ENCODE results near the gene RELT.

RELT gene

GRCh38 chr11:73389916-73390315, 13.7 kb downstream of the RELT start:
- Histone ChIP-seq H3K4me3 (ENCODE audit: low read depth in 1 of 5, low read length in 5 of 5) (no peak overlapping the region), H3K27me3 (ENCODE audit: control insufficient read depth in 5 of 5, insufficient read depth in 4 of 5, low read length in 5 of 5) (no peaks in the 10 kb centered on the region), H3K27ac (ENCODE audit: low read depth, low read length) (no peak overlapping the region), H3K4me1 (ENCODE audit: control insufficient read depth in 5 of 5, insufficient read depth in 5 of 5, low read length in 5 of 5) (peaks cover 0 to 62% (median 31%) of the 10 kb centered on the region in 5 donors), H3K9me3 (ENCODE audit: control insufficient read depth in 5 of 5, low read length in 5 of 5) (no peaks in the 10 kb centered on the region), H3K36me3 (ENCODE audit: control insufficient read depth in 5 of 5, insufficient read depth in 5 of 5, low read length in 5 of 5) (peaks cover 0 to 18% (median 0%) of the 10 kb centered on the region in 5 donors), H3K9ac (ENCODE audit: low read length in 5 of 5) (no peak overlapping the region)

DNA sequence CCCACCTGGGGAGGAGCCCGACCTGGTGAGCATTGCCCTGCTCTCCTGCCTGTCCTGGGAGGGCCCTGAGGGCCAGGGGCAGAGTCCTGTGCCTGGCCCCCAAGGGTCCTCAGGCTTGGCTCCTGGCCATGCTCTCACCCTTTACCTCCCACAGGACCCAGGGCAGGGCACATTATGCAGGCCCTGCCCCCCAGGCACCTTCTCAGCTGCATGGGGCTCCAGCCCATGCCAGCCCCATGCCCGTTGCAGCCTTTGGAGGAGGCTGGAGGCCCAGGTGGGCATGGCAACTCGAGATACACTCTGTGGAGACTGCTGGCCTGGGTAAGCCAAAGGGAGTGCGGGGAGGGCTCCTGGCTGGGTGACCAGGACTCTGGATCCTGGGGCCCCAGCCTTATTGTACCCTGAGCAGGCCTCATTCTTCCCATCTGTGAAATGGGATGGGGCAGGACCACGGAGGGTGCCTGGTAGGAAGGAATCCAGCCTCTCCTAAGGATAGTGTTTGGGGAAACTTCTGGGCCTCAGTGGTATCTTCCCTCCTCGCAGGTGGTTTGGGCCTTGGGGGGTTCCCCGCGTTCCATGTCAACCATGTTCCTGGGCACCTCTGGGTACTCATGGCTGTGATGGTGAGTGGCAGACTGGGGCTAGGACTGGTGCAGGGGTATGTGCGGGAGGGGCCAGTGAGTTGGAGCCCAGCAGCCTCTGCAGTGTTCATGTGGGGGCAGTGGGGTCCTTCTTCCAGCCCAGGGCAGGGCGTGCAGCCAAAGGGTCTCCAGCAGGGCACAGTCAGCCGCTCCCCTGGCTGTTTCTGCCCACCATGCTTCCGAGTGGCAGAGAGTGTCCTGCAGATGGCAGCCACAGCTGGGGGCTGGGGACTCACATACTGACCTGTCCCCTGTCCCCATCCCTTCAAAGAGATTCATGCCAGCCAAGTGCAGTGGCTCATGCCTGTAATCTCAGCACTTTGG, 14.7 kb downstream of the RELT start:
- Histone ChIP-seq H3K4me1 (ENCODE audit: control insufficient read depth in 5 of 5, insufficient read depth in 5 of 5, low read length in 5 of 5) (peaks cover 0 to 58% (median 31%) of the 10 kb centered on the region in 5 donors), H3K27ac (ENCODE audit: low read depth, low read length) (no peak overlapping the region), H3K4me3 (ENCODE audit: low read depth in 1 of 5, low read length in 5 of 5) (no peak overlapping the region), H3K9me3 (ENCODE audit: control insufficient read depth in 5 of 5, low read length in 5 of 5) (no peaks in the 10 kb centered on the region), H3K36me3 (ENCODE audit: control insufficient read depth in 5 of 5, insufficient read depth in 5 of 5, low read length in 5 of 5) (peaks cover 0 to 26% (median 0%) of the 10 kb centered on the region in 5 donors), H3K9ac (ENCODE audit: low read length in 5 of 5) (no peak overlapping the region), H3K27me3 (ENCODE audit: control insufficient read depth in 5 of 5, insufficient read depth in 4 of 5, low read length in 5 of 5) (no peaks in the 10 kb centered on the region)

DNA sequence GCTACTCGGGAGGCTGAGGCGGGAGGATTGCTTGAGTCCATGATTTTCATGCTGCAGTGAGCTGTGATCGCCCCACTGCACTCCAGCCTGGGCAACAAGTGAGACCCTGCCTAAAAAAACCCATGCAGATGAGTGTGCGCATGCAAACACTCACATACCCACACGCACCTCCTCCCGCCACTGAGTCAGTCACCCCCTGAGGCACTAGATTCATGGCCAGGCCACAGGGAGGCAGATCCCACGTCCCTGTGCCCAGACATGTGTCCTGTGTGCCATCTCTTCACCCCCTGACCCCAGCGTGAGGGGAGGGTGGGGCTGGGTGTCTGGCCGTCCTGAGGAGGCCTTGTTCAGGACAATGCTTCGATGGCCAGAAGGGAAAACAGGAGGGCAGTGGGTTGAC, 15.5 kb downstream of the RELT start:
- peaks cover 0 to 27% (median 0%) of the 10 kb centered on the region in 5 donors for H3K36me3 ChIP-seq (ENCODE audit: control insufficient read depth in 5 of 5, insufficient read depth in 5 of 5, low read length in 5 of 5)
- no peak overlapping the region for H3K9ac ChIP-seq (ENCODE audit: low read length in 5 of 5)

GRCh38 chr11:73392108-73393010, 16.2 kb downstream of the RELT start:
- Histone ChIP-seq H3K9ac (ENCODE audit: low read length in 5 of 5) (no peak overlapping the region), H3K27ac (ENCODE audit: low read depth, low read length) (no peak overlapping the region), H3K4me3 (ENCODE audit: low read depth in 1 of 5, low read length in 5 of 5) (no peak overlapping the region), H3K9me3 (ENCODE audit: control insufficient read depth in 5 of 5, low read length in 5 of 5) (no peaks in the 10 kb centered on the region), H3K4me1 (ENCODE audit: control insufficient read depth in 5 of 5, insufficient read depth in 5 of 5, low read length in 5 of 5) (peaks cover 0 to 50% (median 28%) of the 10 kb centered on the region in 5 donors), H3K36me3 (ENCODE audit: control insufficient read depth in 5 of 5, insufficient read depth in 5 of 5, low read length in 5 of 5) (peaks cover 0 to 33% (median 0%) of the 10 kb centered on the region in 5 donors), H3K27me3 (ENCODE audit: control insufficient read depth in 5 of 5, insufficient read depth in 4 of 5, low read length in 5 of 5) (no peaks in the 10 kb centered on the region)

More for the DNA sequence above, 15.5 kb downstream of the RELT start:
- H3K4me1 ChIP-seq (ENCODE audit: control insufficient read depth in 5 of 5, insufficient read depth in 5 of 5, low read length in 5 of 5) = peaks cover 0 to 51% (median 25%) of the 10 kb centered on the region in 5 donors
- no peak overlapping the region for H3K27ac ChIP-seq (ENCODE audit: low read depth, low read length)
- no peak overlapping the region for H3K4me3 ChIP-seq (ENCODE audit: low read depth in 1 of 5, low read length in 5 of 5)
- H3K9me3 ChIP-seq (ENCODE audit: control insufficient read depth in 5 of 5, low read length in 5 of 5) = no peaks in the 10 kb centered on the region
- no peaks in the 10 kb centered on the region for H3K27me3 ChIP-seq (ENCODE audit: control insufficient read depth in 5 of 5, insufficient read depth in 4 of 5, low read length in 5 of 5)

DNA sequence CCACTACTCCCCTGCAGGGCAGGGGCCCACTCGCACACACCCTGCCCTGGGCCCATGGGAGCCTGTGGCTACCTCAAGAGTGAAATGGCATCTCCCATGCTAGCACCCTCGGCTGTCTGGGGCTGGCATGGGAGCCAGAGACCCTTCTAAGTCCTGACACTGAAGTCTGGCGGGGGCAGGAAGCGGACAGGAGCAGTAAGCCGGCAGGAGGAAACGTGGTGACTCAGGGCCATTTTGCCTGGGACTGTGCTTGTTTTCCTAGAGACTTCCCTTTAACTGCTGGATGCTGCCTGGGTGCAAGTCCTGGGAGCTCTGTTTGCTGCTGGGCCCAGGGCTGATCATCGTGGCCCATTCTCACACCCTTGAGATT, 16.8 kb downstream of the RELT start:
- H3K27ac ChIP-seq (ENCODE audit: low read depth, low read length) = no peak overlapping the region

GRCh38 chr11:73393479-73394415, 17.5 kb downstream of the RELT start:
- no peak overlapping the region for H3K27ac ChIP-seq (ENCODE audit: low read depth, low read length)
- H3K4me1 ChIP-seq (ENCODE audit: control insufficient read depth in 5 of 5, insufficient read depth in 5 of 5, low read length in 5 of 5) = peaks cover under 1 to 44% (median 19%) of the 10 kb centered on the region in 5 donors
- peaks cover 0 to 40% (median 0%) of the 10 kb centered on the region in 5 donors for H3K36me3 ChIP-seq (ENCODE audit: control insufficient read depth in 5 of 5, insufficient read depth in 5 of 5, low read length in 5 of 5)
- H3K9ac ChIP-seq (ENCODE audit: low read length in 5 of 5) = no peak overlapping the region
- H3K27me3 ChIP-seq (ENCODE audit: control insufficient read depth in 5 of 5, insufficient read depth in 4 of 5, low read length in 5 of 5) = no peaks in the 10 kb centered on the region
- H3K9me3 ChIP-seq (ENCODE audit: control insufficient read depth in 5 of 5, low read length in 5 of 5) = no peaks in the 10 kb centered on the region
- H3K4me3 ChIP-seq (ENCODE audit: low read depth in 1 of 5, low read length in 5 of 5) = no peak overlapping the region

More for the DNA sequence above, 16.8 kb downstream of the RELT start:
- Histone ChIP-seq H3K36me3 (ENCODE audit: control insufficient read depth in 5 of 5, insufficient read depth in 5 of 5, low read length in 5 of 5) (peaks cover 0 to 34% (median 0%) of the 10 kb centered on the region in 5 donors), H3K4me1 (ENCODE audit: control insufficient read depth in 5 of 5, insufficient read depth in 5 of 5, low read length in 5 of 5) (peaks cover 0 to 47% (median 24%) of the 10 kb centered on the region in 5 donors), H3K9me3 (ENCODE audit: control insufficient read depth in 5 of 5, low read length in 5 of 5) (no peaks in the 10 kb centered on the region), H3K27me3 (ENCODE audit: control insufficient read depth in 5 of 5, insufficient read depth in 4 of 5, low read length in 5 of 5) (no peaks in the 10 kb centered on the region), H3K4me3 (ENCODE audit: low read depth in 1 of 5, low read length in 5 of 5) (no peak overlapping the region), H3K9ac (ENCODE audit: low read length in 5 of 5) (no peak overlapping the region)

GRCh38 chr11:73394416-73395296, 18.5 kb downstream of the RELT start:
- peaks cover 5 to 42% (median 26%) of the 10 kb centered on the region in 5 donors for H3K4me1 ChIP-seq (ENCODE audit: control insufficient read depth in 5 of 5, insufficient read depth in 5 of 5, low read length in 5 of 5)
- peaks cover 0 to 40% (median 0%) of the 10 kb centered on the region in 5 donors for H3K36me3 ChIP-seq (ENCODE audit: control insufficient read depth in 5 of 5, insufficient read depth in 5 of 5, low read length in 5 of 5)
- no peak overlapping the region for H3K9ac ChIP-seq (ENCODE audit: low read length in 5 of 5)
- H3K27ac ChIP-seq (ENCODE audit: low read depth, low read length) = no peak overlapping the region
- H3K9me3 ChIP-seq (ENCODE audit: control insufficient read depth in 5 of 5, low read length in 5 of 5) = no peaks in the 10 kb centered on the region
- no peaks in the 10 kb centered on the region for H3K27me3 ChIP-seq (ENCODE audit: control insufficient read depth in 5 of 5, insufficient read depth in 4 of 5, low read length in 5 of 5)
- H3K4me3 ChIP-seq (ENCODE audit: low read depth in 1 of 5, low read length in 5 of 5) = no peak overlapping the region

- H3K9ac ChIP-seq (ENCODE audit: low read length in 5 of 5) = peak overlapping the region in 1 of 5 donors; percentile 7
- H3K9me3 ChIP-seq (ENCODE audit: control insufficient read depth in 5 of 5, low read length in 5 of 5) = no peaks in the 10 kb centered on the region
- no peak overlapping the region for H3K4me3 ChIP-seq (ENCODE audit: low read depth in 1 of 5, low read length in 5 of 5)
- H3K27me3 ChIP-seq (ENCODE audit: control insufficient read depth in 5 of 5, insufficient read depth in 4 of 5, low read length in 5 of 5) = no peaks in the 10 kb centered on the region
- peaks cover 0 to 40% (median 0%) of the 10 kb centered on the region in 5 donors for H3K36me3 ChIP-seq (ENCODE audit: control insufficient read depth in 5 of 5, insufficient read depth in 5 of 5, low read length in 5 of 5)
- H3K4me1 ChIP-seq (ENCODE audit: control insufficient read depth in 5 of 5, insufficient read depth in 5 of 5, low read length in 5 of 5) = peaks cover 5 to 34% (median 26%) of the 10 kb centered on the region in 5 donors
- no peak overlapping the region for H3K27ac ChIP-seq (ENCODE audit: low read depth, low read length)
Measured at GRCh38 chr11:73395297-73396208, 19.4 kb downstream of the RELT start.
